Neural crest cell (in vitro differentiated cells): ENCODE data around the gene CCNY. TPM values are rescaled to one million over a fixed set of nuclear protein-coding genes. Genes with fewer than 3 reads are reported as not detected.

Experiments
- DNase-seq: peaks from one replicate; pipeline ENCODE4 v3.0.0; 2021; ENCODE audit warnings: low read depth, mixed read lengths, low spot score
- H3K27ac Mint-ChIP-seq: one replicate; pipeline ENCODE4 v1.8.0; 2021; ENCODE audit warnings: mild to moderate bottlenecking, mixed read lengths; ENCODE audit not compliant: unreplicated experiment
- H3K27me3 Mint-ChIP-seq: 2 replicates; pipeline ENCODE4 v1.8.0; 2021; ENCODE audit warnings: low read depth, mild to moderate bottlenecking, mixed read lengths
- H3K36me3 Mint-ChIP-seq: 2 replicates; pipeline ENCODE4 v1.8.0; 2021; ENCODE audit warnings: low read depth, mild to moderate bottlenecking, mixed read lengths
- H3K4me1 Mint-ChIP-seq: 2 replicates; pipeline ENCODE4 v1.8.0; 2021; ENCODE audit warnings: mixed read lengths
- H3K4me3 Mint-ChIP-seq: one replicate; pipeline ENCODE4 v1.8.0; 2021; ENCODE audit warnings: mild to moderate bottlenecking, mixed read lengths
- H3K9me3 Mint-ChIP-seq: 2 replicates; pipeline ENCODE4 v1.8.0; 2021; ENCODE audit warnings: mixed read lengths
- total RNA-seq: library from RNA; stranded (reverse); gene quantifications from 2 replicates; pipeline ENCODE4 v1.2.1, GENCODE V29; 2021
- TF ChIP-seq, protein P1 (sequence below): fragments of 200-600 bp; sonication (generic); conservative IDR thresholded peaks from 2 replicates; pipeline ENCODE4 v1.5.0; 2021; ENCODE audit warnings: antibody characterized with exemption, mild to moderate bottlenecking

The CCNY gene
- total RNA-seq, 1 donor from 2014 or later = 57.0 TPM

DNA sequence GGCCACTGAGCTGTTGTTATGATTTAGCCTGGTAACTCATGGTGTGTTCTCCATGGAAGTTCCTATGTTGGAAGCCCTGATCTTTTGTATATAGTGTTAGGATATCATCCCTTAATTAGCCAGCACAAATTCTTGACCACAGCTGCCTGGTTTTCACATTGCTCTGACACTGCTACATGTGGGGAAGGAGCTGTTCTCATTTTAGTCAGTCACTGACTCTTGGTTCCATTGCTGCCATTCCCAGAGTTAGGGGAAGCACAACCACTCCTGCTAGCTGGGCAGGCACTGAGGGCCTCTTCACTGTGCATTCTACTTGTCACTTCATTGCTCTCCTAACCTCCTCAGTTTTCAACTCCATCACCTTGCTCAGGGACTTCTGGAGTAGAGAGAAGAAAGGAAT is 170.4 kb downstream of the CCNY start:
- H3K4me1 Mint-ChIP-seq = peaks cover 12% of the 10 kb centered on the region
- H3K9me3 Mint-ChIP-seq = no peaks in the 10 kb centered on the region
- DNase-seq = no peak
- H3K27me3 Mint-ChIP-seq = no peaks in the 10 kb centered on the region
- H3K36me3 Mint-ChIP-seq = peaks cover 8% of the 10 kb centered on the region
- no peak overlapping the region for H3K4me3 Mint-ChIP-seq
- H3K27ac Mint-ChIP-seq = no peak overlapping the region
- TF ChIP-seq, protein P1, sequence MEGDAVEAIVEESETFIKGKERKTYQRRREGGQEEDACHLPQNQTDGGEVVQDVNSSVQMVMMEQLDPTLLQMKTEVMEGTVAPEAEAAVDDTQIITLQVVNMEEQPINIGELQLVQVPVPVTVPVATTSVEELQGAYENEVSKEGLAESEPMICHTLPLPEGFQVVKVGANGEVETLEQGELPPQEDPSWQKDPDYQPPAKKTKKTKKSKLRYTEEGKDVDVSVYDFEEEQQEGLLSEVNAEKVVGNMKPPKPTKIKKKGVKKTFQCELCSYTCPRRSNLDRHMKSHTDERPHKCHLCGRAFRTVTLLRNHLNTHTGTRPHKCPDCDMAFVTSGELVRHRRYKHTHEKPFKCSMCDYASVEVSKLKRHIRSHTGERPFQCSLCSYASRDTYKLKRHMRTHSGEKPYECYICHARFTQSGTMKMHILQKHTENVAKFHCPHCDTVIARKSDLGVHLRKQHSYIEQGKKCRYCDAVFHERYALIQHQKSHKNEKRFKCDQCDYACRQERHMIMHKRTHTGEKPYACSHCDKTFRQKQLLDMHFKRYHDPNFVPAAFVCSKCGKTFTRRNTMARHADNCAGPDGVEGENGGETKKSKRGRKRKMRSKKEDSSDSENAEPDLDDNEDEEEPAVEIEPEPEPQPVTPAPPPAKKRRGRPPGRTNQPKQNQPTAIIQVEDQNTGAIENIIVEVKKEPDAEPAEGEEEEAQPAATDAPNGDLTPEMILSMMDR = no peak

DNA sequence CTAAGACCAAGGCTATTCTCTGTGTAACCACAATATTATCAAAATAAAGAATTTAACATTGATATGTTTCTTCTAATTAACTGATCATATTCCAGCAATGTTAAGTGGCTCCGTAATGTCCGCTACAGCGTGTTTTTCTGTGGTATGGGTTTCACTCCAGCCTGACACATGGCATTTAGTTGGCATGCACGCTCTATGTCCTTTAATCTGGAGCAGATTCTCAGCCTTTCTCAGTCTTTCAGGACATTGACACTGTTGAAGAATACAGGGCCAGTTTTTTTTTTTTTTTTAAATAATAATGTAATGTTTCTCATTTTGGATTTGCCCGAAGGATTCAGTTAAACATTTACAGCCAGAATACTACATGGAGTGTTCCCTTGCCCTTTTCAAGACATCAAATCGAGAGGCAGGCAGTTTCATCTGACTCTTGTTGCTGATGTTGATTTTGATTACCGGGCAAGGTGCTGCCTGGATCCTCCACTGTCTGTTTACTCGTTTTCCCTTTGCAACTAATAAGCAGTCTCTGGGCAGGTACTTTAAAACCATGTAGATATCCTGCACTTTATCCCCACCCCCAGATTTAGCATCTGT is 171.3 kb downstream of the CCNY start:
- Mint-ChIP-seq H3K36me3 (peaks cover 8% of the 10 kb centered on the region), H3K9me3 (no peaks in the 10 kb centered on the region), H3K4me3 (no peak overlapping the region), H3K27me3 (no peaks in the 10 kb centered on the region), H3K4me1 (peaks cover 12% of the 10 kb centered on the region), H3K27ac (no peak overlapping the region)
- TF ChIP-seq, protein P1 = no peak
- DNase-seq = no peak

DNA sequence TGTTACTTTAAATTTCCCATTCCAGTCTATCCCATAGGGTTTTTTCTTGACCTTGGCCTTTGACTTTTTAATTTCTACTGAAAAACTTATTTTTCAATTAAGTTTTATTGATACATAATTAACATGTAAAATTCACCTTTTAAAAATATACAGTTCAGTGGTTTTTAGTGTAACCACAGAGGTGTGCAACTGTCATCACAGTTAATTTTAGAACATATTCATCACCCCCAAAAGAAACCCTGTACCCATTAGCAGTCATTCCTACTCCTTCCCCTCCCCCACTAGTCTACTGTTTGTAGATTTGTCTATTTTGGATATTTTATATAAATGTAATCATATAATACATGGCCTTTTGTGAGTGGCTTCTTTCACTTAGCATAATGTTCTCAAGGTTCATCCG is 172.3 kb downstream of the CCNY start:
- TF ChIP-seq, protein P1 = no peak
- H3K27ac Mint-ChIP-seq = no peak overlapping the region
- DNase-seq = no peak

DNA sequence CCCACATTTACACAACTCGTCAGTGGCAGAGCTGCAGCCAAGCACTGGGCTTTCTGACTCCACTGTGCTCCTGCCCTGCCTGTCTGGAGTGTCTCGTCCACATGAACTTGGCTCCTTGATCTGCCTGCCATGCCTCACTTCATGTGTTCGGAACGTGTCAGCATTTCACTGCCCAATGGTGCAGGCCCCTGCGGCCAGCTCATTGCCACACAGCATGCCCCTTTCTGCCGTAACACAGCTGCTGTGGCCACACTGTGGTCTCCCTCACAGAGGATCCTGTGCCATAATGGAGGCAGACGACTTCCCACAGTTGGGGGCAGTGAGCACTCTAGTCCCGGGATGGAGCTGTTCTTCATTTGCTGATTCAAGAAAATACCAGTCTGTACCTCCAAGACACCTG is 174.6 kb downstream of the CCNY start:
- TF ChIP-seq, protein P1 = no peak
- no peaks in the 10 kb centered on the region for H3K9me3 Mint-ChIP-seq
- H3K27ac Mint-ChIP-seq = no peak overlapping the region

More for the DNA sequence above, 172.3 kb downstream of the CCNY start:
- no peak overlapping the region for H3K4me3 Mint-ChIP-seq
- H3K36me3 Mint-ChIP-seq = peaks cover 8% of the 10 kb centered on the region
- no peaks in the 10 kb centered on the region for H3K27me3 Mint-ChIP-seq
- no peaks in the 10 kb centered on the region for H3K9me3 Mint-ChIP-seq
- H3K4me1 Mint-ChIP-seq = peaks cover 12% of the 10 kb centered on the region

DNA sequence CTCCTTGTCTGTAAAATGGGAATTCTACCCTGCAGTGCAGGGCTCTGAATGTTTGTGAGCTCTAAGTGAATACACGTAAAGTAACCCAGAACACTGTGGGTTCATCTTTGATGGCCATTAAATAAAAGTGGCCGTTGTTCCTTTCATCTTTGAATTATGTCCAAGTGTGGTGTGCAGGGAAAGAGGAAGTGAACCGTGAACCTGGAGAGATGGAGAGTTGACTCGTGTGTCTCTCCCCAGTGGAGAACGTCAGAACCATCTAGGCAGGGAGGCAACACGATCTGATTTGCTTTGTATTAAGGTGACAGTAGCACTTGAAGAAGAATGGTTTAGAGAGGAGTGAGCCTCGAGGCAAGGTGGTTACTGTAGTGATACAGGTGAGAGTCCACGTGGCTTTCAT is 175.3 kb downstream of the CCNY start:
- no peaks in the 10 kb centered on the region for H3K9me3 Mint-ChIP-seq
- no peak overlapping the region for H3K27ac Mint-ChIP-seq
- DNase-seq = no peak
- no peaks in the 10 kb centered on the region for H3K27me3 Mint-ChIP-seq
- peaks cover 3% of the 10 kb centered on the region for H3K4me1 Mint-ChIP-seq
- H3K4me3 Mint-ChIP-seq = no peak overlapping the region
- TF ChIP-seq, protein P1 = no peak
- peaks cover 5% of the 10 kb centered on the region for H3K36me3 Mint-ChIP-seq

More for the DNA sequence above, 174.6 kb downstream of the CCNY start:
- H3K36me3 Mint-ChIP-seq = peaks cover 5% of the 10 kb centered on the region
- no peak overlapping the region for H3K4me3 Mint-ChIP-seq
- peaks cover 8% of the 10 kb centered on the region for H3K4me1 Mint-ChIP-seq
- H3K27me3 Mint-ChIP-seq = no peaks in the 10 kb centered on the region
- no peak for DNase-seq
